GM19025 (cell line): ENCODE measurements around the gene GNPTG.
"Not testable (repeated sequence)": the region's sequence is repeated elsewhere in the genome, so short reads cannot be mapped to it uniquely, and the experiment has no call there.

Experiments
- ATAC-seq: cut with Tn5 transposase; IDR thresholded peaks from one replicate; pipeline ENCODE4 v1.9.1; 2021; ENCODE audit warnings: mild to moderate bottlenecking, low read depth, moderate library complexity; ENCODE audit not compliant: unreplicated experiment

GNPTG gene

DNA sequence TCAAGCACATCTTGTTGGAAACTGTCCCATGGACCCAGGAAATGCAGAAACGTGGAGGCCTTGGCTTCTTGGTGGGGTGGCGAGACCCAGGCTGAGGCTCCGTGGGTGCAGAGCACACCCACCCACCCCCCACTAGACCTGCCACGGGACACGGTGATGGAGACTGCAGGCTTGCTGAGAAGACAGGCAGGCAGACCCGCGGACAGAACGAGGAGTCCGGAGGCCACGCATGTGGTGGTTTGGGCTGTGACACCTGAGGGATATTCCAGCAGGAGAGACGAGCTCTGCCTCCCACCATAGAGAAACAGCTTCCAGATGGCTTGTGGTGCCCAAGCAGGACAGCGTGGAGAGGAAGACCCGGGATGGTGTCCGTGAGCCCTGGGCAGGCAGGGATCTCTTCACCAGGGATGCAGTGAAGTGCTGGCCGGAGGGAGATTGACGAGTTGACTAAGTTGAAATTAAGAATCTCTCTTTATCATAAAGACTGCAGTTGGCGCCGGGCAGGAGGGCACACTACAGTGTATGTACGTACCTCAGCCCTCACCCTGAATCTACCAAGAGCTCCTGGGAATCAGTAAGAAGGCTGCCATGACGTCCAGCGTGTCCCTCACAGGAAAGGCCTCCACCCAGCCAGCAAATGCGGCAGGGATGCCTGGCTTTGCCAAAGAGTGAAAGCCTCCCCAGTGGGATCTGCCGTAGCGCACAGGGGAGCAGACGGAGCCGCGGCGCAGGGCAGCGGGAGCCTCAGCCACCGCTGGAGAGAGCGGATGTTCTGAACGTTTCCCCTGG, 34.1 kb upstream of the GNPTG start:
- ATAC-seq, result no peak

DNA sequence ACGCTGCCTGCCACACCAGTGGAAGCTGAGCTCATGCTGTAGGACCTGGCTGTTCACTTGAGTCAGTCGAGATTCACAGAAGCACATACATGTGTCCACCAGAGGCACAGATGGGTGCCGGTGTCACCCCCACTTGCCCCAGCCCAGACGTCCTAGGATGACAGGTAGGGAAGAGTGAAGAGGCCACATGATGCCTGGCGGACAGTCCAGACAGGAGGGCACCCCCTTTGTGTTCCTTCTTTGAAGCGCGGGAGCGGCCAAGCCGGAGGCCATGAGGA, 33.5 kb upstream of the GNPTG start:
- ATAC-seq, result no peak

DNA sequence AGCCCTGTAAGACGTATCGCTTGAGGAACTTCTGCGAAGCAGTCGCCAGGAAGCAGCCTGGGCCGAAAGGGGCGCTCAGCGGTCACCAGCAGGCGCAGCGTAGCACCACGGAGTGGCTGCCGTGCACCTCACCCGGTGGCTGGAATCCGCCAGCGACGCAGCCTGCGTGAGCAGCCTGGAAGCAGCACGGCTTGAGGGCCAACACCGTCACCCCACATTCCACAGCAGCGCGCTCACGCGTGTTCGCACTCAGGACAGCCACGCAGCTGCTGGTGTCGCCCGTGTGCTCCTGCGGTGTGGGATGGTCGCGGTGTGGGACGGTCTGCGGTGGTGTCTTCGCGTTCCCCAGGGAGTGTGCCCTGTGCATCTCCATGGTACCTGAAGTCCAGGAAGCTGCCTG, 32.7 kb upstream of the GNPTG start:
- ATAC-seq, result no peak

DNA sequence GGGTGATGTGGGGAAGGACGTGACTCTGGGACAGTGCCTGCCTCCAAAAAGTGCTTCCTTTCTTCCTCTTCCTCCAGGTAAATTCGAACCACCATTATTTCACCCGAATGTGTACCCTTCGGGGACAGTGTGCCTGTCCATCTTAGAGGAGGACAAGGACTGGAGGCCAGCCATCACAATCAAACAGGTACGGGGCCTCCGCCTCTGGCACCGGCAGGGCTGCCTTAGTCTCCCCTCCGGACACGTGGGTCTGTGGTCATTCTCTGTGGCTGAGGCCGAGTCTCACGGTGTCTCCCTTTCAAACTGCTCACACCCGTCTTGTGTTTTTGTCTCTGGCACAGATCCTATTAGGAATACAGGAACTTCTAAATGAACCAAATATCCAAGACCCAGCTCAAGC, 31.6 kb upstream of the GNPTG start:
- no peak for ATAC-seq

DNA sequence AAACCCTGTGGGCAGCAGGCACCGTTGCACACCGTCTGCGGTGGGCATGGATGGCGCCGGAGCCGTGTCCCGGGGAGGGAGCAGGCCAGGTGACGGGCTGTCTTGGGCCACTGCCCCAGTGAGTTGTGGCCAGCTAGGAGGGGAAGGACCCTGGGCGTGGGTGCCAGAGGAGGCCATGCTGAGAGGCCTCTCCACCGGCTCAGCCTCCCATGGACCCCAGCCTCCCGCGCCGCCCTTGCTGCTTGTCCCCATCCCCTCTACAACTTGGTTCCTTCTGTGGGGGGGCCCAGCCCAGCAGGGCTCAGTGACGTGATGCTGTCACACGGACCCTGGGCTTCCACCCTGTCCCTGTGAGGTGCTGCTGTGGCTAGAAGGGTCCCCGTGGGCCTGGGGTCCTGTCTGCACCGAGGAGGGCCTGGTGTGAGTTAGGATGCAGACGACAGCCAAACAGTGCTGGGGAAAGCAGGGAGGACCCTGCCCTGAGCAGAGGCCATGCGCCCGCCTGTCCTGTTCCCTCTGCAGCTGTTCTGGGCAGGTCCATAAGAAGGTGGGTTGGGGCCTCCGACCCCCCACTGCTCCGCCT, 31.0 kb upstream of the GNPTG start:
- ATAC-seq, result no peak

DNA sequence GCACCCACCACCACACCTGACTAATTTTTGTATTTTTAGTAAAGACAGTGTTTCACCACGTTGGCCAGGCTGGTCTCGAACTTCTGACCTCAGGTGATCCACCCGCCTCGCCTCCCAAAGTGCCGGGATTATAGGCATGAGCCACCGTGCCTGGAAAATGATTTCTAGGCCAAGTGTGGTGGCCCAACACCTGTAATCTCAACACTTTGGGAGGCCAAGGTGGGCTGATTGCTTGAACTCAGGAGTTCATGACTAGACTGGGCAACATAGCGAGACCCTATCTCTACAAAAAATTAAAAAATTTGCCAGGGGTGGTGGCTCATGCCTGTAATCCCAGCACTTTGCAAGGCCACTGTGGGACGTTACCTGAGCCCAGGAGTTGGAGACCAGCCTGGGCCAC, 29.3 kb upstream of the GNPTG start:
- ATAC-seq, result no peak

DNA sequence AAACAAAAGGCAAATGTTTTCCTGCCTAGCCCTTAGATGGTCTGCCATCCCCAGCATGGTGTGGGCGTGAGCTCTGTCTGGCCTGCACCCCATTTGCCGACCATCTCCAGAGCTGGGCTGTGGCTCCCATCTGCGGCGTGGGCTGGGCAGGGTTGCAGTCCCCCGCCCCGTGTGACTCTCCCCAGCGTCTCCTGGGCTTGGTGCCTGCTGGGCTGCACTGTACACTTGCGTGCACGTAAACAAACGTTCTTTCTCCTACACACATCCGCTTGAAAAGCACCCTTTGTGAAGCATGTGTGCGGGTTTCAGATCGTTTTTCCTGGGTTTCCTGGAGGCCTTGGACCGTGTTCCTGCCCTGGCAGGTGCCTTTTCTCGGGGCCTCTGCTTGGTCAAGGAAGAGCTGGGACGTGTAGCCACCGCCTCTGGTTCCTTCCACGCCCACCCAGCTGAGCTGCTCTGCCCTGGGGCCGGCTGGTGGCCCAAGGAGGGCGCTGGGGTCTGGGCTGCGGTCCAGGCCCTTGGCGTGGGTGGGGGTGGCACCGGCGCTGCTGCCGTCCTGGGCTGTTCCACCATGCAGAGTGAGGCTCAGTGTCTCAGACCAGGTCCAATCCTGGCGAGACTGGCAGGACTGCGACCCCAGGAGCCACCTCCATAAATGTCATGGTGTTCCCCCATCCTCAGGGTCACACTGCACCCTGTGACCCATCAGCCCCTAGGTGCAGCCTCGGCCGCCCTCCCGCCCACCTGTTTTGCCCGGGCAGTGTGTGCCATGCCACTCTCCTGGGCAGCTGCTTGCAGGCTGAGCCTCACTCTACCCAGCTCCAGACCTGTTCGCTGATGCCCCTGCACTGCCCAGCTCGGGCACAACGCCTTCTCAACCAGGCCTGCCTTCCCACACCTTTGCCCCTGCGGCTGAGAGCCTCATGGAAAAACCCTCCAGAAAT, 28.2 kb upstream of the GNPTG start:
- ATAC-seq, result no peak

DNA sequence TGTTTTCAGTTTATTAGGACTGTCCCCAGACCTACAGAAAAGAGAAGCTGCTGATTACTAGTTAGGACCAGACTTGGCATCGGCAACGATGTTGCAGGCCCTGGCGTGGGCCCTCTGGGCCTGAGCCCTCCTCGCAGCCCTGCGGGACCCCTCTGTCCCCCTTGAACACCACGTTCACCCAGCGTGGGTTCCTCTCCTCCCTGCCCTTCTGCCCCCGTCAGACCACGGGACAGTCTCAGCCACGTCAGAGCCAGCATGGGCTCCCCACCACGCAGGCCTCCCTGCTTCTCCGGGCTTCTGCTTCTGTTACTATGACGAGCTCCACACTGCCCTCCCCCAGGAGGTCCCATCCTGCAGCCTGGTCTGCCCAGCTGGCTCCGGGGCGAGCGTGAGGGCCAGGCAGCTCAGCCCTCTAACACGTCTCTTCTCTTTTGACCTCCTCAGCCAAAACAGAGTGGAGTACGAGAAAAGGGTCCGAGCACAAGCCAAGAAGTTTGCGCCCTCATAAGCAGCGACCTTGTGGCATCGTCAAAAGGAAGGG, 27.4 kb upstream of the GNPTG start:
- ATAC-seq, result no peak

DNA sequence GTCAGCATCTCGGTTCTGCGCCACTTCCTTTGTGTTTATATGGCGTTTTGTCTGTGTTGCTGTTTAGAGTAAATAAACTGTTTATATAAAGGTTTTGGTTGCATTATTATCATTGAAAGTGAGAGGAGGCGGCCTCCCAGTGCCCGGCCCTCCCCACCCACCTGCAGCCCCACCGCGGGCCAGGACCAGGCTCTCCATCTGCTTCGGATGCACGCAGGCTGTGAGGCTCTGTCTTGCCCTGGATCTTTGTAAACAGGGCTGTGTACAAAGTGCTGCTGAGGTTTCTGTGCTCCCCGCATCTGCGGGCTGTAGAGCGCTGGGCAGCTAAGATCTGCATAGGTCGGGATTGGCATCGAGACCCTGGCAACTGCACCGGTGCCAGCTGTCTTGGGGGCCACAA, 26.5 kb upstream of the GNPTG start:
- ATAC-seq, result no peak

DNA sequence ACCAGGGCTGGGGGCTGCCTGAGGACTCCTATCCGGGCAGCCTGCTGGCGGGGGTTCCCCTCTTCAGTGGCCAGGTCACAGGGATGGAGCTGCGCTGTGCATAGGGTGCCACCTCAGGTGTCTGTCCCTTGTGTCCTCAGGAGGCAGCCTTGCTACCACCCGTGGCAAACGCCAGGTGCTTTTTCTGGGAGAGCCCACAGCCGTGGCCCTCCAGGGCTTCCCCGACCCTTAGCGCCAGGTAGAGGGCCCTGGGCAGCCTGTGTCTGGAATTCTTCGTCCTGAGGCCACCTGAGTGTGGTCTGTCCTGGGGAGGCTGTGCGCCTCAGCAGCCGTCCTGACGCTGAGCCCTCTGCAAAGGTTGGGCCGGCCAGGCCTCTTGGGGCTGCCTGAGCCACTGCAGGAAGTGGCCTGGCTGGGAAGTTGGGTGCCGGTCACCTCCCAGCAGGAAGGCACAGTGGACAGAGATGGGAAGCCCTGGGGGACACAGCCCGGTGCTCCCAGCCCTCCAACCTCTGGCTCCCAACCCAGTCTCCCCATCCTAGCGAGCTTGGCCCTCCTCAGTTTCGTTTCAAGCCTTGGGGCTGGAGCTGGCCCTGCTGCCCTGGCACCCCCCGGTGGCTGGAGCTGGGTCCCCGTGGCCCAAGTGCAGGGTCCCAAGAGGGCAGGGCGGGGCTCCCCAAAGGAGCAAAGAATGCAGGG, 25.9 kb upstream of the GNPTG start:
- no peak for ATAC-seq

DNA sequence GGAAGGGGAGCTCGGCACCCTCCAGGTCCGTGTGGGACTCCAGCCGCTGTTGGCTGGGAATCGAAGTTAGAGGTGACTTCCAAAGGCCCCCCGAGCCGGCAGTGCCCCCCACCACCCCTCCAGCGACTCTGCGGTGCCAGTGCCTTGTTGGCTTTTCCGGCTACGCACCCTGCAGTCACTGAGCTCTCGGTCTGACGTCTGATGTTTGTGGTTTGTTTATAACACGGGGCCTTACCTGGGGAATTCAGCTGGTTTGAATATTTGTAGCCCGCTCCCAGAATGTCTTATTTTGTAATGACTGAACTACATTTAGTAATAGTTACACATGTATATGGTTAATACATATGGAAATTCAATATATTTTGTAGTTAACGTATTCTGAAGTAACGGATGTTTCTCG, 25.3 kb upstream of the GNPTG start:
- no peak for ATAC-seq

DNA sequence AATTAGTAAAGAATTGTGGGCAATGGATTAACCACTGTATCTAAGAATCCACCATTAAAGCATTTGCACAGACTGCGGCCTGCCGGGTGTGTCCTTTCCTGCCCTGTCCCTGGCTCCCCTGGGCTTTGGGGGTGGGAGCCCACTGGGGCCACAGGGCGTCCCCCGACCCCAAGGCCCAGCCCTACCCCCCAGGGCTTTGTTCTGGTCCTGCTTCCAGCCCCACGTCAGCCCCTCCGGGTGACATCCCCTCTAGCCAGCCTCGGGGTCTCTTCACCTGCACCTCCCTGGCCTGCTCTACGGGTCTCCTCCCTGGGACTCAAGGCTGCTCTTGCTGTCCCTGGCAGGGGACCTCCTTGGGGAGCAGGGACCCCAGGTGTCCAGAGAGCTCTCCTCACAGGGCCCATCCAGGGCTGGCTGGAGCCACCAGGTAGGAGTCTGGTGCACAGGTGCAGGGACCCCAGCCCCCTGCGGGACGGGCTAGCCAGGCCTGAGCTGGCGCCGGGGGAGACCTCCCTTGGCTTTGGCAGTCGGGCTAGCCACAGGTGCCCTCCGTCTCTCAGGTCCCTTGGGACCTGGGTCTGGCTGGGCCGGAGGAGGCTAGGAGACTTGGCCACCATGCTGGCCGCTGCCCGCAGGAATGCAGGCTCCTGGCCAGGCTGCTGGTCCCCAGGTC, 24.6 kb upstream of the GNPTG start:
- no peak for ATAC-seq

DNA sequence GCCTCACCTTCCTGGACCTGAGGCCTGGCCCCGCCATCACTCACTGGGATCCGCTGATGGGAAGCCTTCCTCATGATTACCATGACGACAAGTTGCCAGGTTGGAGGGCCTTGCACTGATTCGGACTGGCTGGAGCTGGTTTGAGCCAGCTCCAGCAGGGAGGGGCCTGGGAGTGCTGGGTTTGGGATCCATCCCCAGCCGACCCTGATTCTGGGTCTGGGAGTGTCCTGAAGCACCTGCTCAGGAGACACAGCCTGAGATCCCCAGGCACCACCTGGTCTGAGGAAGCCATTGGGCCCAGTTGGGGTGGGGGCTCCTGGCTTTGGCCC, 24.1 kb upstream of the GNPTG start:
- no peak for ATAC-seq

DNA sequence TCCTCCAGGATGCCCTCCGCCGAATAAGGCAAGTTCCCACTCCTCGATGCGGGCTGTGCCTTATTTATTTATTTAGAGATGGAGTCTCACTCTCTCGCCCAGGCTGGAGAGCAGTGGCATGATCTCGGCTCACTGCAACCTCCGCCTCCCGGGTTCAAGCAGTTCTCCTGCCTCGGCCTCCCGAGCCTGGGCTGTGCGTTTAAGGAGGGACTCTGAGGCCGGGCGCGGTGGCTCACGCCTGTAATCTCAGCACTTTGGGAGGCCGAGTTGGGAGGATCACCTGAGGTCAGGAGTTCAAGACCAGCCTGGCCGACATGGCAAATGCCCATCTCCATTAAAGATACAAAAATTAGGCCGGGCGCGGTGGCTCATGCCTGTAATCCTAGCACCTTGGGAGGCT, 23.6 kb upstream of the GNPTG start:
- ATAC-seq, result not testable (repeated sequence)

DNA sequence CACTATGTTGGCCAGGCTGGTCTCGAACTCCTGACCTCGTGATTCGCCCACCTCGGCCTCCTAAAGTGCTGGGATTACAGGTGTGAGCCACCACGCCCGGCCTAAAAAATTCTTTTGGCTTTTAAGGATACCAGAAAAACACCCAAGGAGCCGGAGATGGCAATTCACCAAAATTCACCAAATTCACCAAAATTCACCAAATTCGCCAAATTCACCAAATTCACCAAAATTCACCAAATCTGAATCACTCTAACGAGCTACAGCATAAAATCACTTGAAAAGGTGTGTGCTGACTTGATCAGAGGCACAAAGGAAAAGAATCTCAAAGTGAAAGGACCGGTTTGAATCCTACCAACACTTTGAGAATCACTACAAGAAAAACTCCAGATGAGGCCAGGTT, 22.8 kb upstream of the GNPTG start:
- not testable (repeated sequence) for ATAC-seq

DNA sequence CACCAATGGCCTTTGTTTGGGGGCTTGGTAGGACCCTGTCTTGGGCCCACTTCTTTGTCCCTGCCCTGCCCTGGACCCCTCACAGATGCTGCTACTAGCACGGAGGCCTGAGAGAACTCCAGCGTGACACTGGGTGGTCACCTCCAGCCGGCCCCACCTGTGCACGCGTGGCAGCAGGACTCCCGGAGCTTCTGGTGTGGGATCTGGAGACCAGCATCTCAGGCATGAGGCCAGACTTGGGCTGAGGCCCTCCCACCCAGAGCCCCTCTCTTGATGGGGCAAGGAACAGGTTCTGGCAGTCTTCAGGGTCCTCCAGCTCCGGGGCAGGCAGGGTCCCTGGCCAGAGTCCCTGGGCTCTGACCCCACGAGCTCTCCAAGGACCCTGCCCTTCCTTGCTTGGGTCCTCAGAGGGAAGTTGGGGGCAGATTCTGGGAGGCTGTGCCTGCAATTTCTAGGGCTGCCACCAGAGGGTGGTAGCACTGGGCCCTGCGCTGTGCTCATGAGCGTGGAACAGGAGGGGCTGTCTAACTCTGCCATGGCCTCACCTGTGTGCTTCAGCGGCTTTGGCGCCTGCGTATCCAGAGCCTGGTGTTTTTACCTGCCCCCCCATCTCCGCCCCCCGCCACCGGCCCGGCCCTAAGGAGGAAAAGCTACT, 21.3 kb upstream of the GNPTG start:
- ATAC-seq, result no peak

DNA sequence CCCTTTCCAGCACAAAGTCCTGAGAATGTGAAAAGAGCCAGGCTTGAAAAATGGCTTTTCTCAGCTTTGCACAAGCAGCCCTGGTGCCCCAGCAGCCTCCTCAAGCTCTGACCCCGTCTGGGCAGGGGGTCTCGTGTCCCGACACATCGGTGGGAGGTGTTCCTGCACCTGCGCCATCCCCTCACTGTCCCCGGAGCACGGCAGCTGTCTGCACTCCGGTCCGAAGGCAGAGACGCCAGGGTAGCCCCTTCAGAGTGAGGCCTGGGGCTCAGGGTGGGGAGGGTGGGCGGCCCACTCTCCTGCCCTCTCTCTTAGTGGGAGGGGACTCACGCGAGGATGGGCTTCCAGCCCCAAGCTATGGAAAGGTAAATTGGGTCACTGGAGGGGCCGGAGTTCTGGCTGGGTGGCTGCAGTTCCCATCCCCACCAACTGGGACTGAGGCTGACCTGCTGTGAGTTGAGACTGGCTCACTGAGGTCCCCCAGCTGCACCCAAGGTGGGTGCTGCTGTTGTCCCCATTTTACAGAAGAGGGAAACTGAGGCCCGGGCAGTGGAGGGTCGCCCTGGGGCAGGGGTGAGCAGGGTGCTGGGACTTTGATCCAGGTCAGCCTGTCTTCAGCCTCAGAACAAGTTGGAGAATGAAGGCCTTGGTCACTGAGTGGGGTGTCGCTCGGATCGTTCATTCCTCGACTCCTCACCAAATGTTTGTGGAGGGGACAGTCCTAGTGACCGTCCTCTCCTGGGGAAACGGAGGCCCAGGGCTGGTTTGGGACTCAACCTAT, 20.6 kb upstream of the GNPTG start:
- ATAC-seq, result no peak

DNA sequence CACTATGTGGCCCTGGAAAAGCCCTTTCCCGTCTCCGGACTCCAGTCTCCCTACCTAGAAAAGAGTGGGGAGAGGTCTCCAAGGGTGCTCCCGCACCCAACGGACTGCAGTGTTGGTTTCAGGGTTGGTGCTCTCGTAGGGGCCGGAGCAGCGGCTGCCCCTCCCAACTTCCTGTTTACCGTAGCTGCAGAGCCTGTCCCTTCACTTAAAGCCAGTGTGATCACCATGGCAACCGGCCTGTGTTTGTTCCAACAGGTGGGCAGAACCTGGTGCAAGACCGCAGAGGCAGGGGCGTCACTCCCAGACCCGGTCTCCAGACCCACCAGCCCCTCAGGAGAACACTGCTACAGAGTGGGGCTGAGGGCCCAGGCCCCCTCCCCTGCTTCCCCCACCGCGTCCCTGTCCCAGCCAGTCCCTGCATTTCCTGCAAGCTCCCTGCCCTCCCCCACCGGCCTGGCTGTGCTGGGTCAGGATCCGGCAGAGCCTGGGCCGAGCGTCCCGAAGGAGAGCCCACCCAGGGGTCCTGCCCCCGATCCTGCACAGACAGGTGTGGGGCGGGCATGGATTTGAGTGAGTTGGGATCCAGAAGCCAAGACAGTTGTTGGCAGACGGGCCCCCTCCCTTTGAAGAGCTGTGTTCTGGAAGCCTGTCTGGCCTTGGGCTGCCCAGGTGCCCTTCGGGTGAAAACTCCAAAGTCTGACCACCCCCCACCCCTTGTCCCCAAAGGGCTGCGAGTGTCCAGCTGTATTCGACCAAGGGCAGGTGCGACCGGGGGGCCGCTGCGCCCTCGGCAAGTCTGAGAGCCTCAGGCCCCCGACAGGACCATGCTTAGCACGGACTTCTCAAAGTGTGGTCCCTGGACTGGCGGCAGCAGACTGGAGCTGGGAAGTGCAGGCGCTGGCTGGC, 19.8 kb upstream of the GNPTG start:
- ATAC-seq, result no peak
